AML-193 (cell line): ENCODE results near the gene CREG1.

Experiments used
- DNase-seq, 2 experiments: peaks; one replicate each; lab custom pipeline; 2025; lab: John Stamatoyannopoulos, UW

CREG1 gene

DNA sequence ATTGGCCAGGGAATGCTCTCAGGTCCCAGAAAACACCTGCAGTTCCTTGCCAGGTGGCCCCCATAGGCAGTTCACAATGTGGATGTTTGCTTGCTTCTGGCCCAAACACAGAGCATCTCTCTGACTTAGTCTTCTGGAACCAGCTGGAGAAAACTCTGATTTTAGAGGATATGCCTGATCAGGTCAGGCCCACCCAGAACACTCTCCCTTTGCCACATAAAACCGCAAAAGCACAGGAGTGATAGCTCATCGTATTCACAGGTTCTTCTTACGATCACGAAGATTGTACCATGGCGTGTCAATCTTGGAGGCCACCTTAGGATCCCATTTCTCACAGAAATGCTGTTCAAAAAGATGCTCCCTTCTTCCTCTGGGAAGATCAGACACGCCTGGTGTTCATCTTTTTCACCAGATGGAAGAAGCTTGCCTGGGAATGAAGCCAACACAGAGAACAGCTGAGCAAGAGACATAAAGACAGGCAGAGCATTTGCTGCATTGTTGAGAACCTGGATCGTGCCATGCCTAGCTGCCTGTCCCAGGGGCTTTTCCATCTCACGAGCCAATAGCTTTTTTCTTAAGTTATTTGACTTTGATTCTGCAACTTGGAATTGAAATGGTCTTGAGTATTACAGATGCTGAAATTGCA lies 23.6 kb downstream of the CREG1 start:
- no peak for DNase-seq

DNA sequence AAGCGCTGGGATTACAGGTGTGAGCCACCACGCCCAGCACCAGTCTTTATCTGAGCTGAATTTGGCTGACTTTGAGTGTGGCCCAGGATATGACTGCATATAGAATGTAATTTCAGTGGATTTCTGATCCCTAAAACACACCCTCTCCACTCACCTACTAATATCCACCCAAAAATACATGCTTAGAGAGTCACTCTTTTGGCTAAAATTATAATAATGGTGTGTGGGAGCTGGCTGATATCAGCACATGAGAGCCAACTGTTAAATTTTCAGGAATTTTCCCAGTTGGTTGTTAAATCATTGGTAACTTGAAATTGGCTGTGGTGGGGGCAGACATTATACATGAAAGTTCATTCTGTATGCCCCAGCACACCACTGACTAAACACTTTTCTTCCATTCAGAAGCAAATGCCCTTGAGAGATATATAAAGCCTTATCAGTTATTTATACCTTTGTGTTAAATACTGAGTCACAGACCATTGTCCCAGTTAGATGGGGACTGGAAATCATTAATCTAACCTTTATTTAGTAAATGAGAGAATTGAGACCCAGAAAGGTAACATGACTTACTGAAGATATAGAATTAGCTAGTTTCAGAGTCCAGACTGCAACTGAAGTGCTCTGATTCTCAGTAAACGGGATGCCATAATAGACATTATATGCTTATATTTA lies 25.4 kb downstream of the CREG1 start:
- no peak for DNase-seq

DNA sequence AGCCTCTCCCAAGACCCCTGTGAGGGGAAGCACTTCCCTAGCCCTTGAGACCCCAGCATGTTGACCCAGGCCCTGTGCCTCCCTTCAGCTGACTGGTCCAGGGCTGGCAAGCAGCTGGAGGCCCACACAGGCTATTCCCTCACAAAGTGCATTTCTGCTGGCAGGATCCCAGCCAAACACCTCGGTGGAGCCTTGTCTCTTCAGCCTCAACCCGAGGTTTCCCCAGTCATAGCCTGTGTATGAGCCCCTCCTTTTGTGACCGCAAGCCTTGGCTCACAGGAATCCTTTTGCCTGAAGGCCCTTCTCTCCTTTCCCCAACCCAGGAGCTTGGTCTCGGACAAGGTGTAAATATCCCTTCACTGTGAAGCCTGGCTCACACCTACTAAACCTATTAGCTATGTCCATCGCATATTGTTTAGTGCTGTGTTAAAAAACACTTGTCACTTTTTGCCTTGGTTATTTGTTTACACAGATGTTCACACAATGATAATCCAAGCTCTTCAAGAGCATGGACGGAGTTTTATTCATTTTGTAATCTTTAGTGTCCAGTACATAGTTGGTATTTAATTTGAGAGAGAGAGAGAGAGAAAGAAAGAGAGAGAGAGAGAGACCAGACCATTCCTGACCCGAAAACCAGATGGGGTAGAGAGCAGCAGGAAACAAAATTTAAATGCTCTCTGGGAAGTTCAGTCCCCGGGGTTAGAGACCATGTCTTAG lies 26.7 kb downstream of the CREG1 start:
- no peak for DNase-seq

DNA sequence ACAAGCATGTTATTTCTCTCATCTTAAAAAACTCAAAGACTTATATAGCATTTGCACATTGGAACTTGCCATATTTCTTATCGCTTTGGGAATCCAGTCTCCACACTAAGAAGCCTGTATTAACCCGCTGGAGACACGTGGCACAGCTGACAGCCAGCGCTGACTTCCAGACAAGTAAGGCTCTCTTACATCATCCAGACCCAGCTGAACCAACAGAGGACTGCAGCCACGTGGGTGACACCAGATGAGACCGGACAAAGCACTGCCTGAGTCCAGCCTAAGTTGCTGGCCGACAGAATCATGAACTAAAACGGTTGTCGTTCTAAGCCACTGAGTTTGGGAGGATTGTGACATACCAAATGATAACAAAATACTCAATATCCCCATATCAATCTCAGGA lies 28.9 kb downstream of the CREG1 start:
- no peak for DNase-seq

DNA sequence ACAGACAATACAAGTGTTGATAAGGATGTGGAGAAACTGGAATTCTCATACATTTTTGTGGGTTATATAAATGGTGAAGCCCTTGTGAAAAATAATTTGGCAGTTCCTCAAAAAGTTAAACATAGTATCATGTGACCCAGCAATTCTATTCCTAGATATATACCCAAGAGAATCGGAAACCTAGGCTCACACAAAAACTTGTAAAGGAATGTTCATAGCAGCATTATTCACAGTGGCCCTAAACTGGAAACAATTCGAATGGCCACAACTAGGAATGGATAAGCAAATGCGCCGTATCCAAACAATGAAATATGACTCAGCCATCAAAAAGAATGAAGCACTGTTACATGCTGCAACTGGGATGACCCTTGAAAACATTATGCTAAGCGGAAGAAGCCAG lies 31.3 kb downstream of the CREG1 start:
- DNase-seq = no peak

DNA sequence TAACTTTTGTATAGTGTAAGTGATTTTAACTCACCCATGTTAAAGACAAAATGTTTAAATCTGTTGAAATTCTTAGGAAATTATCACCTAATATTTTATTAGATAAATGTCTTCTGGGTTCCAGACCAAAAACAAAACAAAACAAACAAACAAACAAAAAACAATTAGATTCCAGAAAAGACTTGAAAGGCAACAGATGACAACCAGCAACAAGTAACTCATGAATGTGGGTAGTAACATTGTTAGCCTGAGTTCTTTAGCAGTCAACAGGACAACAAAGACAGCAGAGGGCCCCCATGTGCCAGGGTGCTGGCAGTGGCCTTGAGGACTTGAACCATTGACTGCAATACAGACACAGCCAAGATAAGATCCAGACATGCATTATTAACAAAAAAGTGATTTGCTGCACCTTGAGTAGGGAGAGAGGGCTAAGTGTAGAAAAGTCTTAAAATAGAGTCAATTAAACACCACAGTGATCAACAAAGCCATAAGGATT lies 32.8 kb downstream of the CREG1 start:
- peak; percentile 5 to 11 for DNase-seq

DNA sequence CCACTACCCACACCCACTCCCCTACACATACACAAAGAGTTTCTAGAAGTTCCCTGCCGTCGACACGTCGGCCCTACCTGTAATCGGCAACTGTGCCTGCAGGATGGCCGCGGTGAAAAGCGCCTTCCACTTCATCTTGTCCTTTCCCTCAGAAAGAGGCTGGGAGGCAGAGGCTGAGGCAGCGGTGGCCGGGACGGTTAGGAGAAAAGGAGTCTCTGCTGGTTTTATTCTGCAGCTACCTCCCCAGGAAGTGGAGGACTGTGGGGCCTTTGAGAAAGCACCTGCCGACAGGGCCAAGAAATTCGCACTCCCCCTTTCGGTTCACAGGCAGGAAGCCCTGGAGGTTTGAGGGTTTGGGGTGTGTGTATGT lies 35.2 kb downstream of the CREG1 start, which contains the start of gene CD247:
Gene CD247, minus strand, starts transcription at position 199 of the 370 bp plus-strand sequence. Its CDS starts 64 bp downstream, at position 135.
- peak; percentile 51 to 56 for DNase-seq

DNA sequence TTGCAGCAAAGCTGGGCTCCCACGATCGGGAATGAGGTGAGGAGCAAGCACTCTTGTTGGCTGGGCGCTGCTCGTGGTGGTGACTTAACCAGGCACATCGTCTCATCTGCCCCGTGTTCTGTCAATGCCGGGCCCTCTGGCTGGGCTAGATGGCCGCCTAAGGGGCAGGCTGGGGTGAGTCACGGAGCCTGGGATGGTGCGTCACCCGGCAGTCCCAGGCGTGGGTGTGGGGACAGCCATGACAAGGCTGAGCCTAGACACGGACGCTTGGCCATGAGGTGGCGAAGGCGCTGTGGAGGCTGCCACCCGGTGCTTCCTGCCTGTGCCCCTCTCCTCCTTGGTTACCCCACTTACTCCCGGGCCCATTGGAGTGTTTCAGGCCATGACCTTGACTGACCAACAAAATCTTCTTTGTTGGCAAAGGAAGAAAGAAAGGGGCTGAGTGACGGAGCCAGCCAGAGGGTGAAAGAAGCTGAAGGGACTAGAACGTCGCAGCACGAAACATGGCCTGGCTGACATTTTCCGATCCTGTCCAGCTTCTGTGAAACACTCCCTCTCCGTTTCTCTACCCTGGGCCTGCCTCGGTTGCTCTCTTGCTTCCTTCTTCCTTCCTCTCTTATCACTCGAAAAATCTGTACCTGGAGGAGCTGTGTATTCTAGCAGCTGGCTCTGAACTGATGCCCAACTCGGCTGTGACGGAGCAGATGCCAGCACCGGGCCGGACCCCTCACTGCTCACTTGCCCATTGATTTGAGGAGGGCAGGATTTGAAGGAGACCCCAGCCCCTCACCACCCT lies 35.8 kb downstream of the CREG1 start:
- peak; percentile 71 to 77 for DNase-seq

DNA sequence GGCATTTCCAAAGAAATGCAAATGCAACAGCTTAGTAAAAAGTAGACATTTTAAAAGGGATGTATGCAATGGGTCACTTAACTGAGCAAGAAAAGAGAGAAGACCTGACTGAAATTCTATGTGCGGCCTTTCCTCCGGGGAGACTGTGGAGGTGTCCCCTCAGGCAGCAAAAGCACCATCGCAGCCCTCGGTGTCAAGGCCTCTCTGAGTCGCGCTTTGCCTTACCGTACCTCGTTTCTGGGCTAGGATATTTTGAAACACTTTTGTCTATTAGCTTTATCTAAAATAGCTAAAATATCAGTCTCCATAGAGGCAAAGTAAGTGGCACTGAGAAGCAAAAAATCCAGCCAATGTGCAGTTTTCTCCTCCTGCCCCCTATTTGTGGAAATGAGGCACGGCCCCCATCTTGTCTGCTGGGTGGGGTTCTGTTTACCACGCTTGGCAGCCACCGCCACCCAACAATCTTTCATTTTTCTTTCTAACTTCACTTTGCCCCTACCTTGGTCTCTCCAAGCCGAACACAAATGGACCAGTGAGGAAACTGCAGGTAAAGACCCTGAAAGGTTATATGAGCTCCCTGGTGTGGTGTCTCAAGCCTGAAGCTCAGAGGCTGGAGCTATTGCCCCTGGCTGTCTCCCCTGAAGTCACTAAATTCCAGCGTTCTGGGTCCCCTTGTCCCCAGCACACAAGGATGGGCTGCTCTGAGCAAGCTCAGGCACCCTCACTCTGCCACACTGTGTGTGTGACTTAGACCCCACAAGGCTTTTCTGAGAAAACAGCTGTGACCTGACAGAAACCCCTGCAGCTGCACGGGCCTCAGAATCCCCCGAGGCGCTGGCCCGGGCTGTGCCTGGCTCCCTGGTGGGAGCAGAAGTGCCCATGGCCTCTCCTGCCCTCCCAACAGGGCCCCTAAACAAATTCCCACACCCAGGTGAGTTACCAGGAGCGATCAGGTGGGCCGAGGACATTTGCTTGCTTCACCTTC lies 36.9 kb downstream of the CREG1 start:
- no peak for DNase-seq

DNA sequence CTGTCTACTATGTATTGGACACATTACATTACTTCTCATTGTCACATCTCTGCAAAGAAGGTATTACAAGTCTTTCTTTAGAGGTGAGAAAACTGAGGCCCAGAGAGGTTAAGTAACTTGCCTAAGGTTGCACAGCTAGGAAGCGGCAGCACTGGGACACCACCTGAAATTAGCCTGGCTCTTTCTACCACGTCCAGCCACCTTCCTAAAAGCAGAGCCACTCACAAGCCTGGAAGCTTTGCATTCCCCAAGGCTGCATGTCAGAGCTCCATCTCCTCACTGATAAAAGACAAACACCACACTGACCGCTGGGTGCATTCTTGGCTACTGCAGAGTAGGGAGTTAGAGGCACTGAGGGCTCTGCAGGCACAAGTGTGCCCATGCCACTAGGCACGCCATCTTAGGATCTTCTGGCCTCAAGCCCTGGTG lies 37.7 kb downstream of the CREG1 start:
- no peak for DNase-seq

DNA sequence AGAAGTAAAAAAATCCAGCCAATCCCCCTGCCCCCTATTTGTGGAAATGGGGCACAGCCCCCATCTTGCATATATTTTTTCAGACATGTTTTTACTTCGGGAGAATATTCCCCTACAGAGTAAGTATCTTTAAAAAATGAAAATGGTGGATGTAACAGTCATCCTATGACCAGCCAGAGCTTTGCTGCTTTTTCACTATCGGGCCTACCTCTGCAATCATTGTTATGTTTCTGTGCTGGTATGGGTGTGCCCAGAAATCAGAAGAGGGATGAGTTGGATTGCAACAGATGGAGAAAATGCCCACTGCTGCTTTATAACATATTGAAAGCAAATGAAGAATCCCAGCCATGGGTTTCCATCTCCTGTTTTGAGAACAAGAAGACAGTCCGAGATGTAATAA lies 38.1 kb downstream of the CREG1 start:
- DNase-seq = no peak

DNA sequence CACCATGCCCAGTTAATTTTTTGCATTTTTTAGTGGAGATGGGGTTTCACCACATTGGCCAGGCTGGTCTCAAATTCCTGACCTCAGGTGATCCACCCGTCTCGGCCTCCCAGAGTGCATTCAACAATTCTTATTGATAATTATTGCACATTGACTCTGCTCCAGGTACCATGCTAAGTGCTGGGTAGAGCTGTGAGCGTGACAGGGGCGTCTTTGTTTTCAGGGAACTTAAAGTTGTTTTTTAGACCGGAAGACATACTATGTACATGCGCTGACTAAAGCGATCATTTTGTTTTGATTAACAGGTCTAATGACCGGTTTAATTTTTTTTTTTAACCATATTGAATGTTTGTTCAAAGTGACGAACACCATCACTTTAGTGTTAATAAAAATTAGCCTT lies 39.3 kb downstream of the CREG1 start:
- DNase-seq = no peak

DNA sequence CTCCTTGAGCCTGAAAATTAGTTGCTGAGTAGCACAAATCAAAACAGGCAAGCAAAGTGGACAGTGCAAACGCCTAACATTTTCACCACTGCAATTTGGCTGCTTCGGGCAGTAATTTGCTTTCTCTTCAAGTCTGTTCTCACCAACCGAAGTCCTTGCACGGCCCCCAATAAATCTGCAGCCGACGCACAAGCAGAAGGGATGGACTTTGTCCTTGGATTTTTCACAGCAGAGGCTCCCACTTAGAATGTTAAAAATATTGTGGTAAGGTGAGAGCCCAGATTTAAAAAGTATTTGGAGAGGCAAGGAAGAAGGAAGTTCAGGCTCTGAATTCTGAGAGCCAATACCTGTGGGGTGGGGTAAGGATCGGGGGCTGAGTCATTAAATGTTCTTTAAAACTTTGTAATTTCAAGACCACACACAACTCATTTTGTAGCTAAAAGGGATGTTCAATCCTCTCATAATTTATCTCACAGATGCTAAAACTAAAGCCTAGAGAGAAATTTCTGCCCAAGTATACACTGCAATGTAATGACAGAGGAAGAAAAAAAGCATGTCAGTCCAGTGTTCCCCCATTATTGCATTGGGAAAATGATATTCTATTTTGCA lies 41.4 kb downstream of the CREG1 start:
- no peak for DNase-seq

DNA sequence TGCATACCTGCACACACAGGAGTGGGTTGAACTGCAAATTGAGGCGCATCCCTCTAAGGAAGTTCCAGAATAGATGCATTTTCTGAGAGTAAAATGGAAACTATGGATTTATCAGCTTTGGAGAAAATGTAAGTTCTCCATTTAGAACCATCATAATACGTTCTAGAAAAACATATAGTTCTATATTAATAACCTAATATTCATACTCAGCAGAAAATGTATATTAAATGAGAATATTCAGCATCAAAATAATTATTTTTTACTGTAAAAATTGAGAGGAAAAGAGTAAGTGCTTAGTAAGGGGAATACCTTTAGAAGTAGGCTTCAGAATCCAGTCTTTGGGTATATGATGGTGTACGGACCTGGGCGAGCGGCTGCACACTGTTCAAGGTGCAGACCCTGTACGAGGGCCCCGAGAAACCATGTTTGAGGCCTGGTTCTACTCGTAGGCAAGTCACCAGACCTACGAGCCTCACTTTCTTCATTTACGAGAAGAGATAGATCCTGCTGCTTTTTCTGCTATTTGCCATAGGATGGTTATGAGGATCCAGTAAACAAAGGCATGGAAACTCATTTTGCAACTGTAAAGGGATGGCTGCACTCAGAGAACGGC lies 42.1 kb downstream of the CREG1 start:
- no peak for DNase-seq

DNA sequence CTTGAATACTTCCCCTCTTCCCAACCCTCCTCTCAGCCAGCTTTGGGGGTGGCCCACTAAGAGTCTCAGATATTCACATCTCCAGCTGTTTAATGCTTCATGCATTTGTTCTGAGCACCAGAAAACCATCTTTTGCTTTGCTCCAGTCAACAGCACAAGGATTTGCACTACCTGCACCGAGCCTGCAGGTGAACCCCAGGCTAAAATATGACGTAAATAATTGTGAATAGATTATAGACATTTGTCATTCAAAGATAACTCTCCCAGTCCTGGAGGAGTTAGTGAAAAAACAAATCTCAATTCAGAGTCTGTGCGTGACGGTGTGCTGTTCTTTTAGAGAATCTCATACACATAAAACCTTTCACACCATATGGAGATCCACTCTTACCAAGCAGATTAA lies 42.7 kb downstream of the CREG1 start:
- no peak for DNase-seq

DNA sequence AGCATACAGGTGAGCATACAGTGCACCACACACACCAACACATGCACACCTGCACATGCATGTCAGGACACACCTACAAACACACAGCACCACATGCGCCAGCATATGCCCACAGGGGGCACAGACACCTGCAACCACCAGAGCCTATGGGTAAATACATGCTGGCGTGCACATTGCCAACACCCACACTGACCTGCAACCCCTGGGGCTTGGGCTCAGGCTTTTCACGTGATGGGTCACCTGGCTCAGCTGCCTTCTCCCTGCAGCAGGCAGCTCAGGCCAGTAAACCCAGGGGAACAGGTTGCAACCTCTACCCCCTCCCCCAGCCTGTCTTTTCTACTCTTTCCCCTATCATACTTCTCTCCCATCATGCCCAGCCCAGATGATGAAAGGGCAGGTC lies 43.3 kb downstream of the CREG1 start:
- DNase-seq = no peak

DNA sequence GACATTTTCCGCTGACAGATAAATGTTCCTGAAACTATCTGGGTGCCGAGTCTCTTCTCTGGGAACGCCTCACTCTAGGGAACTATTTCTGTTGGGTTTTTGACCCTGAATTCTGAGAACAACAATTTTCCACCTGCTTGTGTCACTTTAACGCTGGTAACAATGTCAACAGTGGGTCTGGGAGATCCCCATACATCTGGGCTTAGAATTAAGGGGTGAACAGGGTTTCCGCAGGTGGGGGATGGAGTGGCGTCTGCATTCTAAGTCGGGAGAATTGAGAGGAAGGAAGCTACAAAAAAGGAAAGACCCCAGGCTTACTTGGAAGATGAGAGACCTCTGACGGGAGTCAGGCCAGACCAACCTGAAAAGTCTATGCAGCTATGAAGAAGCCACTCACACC lies 44.0 kb downstream of the CREG1 start:
- DNase-seq = no peak

DNA sequence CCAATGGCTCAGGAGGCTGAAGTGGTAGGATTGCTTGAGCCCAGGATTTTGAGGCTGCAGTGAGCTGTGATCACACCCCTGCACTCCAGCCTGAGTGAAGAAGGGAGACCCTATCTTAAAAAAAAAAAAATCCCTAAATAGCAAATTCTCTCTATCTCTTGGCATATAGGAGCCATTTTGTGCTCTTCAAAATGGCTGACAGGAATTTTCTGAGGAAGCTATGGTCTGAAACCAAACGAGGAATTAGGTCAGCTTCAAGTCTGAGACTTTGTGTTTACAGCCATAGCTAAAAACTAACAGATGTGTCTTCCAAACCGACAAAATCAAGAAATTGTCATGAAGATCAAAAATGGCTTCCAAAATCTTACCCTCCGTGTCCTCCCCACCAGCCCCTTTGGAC lies 45.8 kb downstream of the CREG1 start:
- DNase-seq = no peak

DNA sequence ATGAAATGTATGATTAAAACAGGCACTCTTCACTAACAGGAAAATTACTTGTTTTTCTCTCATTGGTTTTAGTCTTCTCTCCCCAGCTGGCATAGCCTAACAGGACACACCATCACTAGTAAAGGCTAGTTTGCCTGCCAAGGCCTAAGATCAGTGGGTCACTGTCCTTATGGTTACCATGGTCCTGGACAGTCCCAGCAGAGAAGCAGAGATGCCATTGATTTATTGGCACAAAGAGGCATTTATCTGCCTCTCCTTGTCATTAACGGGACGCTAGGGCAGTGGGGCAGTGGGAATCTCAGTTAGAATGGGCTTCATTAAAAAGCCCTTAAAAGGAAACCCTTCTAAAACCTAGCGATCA lies 49.1 kb downstream of the CREG1 start:
- no peak for DNase-seq
